Testis (tissue), 2 donors: ENCODE measurements around the gene PPM1B.

Experiments
- CTCF ChIP-seq, 3 experiments: fragments of 450-650 bp in 2 of 3; fragments of 200-600 bp in 1 of 3; sonication (generic) in 1 of 3; IDR thresholded peaks; one replicate each; pipeline ENCODE4 v1.5.1; 2016 to 2019; ENCODE audit warnings: antibody characterized with exemption in 3 of 3, mild to moderate bottlenecking in 2 of 3, moderate library complexity in 1 of 3
- POLR2A ChIP-seq: fragments of 450-650 bp; IDR thresholded peaks from one replicate; pipeline ENCODE4 v1.6.1; 2017; ENCODE audit warnings: antibody characterized with exemption, mild to moderate bottlenecking, moderate library complexity

- TF ChIP-seq CTCF (IDR thresholded peaks at IDR 0.05) (no peak), POLR2A (no peak)
Measured at GRCh38 chr2:44230378-44230777, 61.7 kb downstream of the PPM1B start.
